Measurements from ENCODE around the gene ZFAND3. TPM values are rescaled to one million over a fixed set of nuclear protein-coding genes. Genes with fewer than 3 reads are reported as not detected.

ZFAND3 gene
- total and polyA plus RNA-seq, 8 donors: 19.8 to 164 (median 37.3) TPM

- H3K4me3 ChIP-seq: no peak overlapping the region
- TF ChIP-seq EP300 (IDR thresholded peaks at IDR 0.05) (no peak), CTCF (IDR thresholded peaks at IDR 0.05) (no peak), POLR2A (IDR thresholded peaks at IDR 0.05) (no peak), POLR2AphosphoS5 (IDR thresholded peaks at IDR 0.05) (no peak)
- peaks cover 0 to 6% (median 2%) of the 10 kb centered on the region in 4 donors for H3K36me3 ChIP-seq
- no peaks in the 10 kb centered on the region for H3K9me3 ChIP-seq
- H3K4me1 ChIP-seq: no peaks in the 10 kb centered on the region
- 94 to 97% (median 94%) methylated on average over 20 of the region's 20 CpGs for WGBS, 5 donors
- no peak overlapping the region for H3K27ac ChIP-seq
- intact Hi-C loops (cut with DNase I; ENCODE audit: low total_unique reads): no loop called here
- H3K27me3 ChIP-seq: no peaks in the 10 kb centered on the region
- peak in 1 of 2 donors; percentile 4 for DNase-seq
These were observed 368.5 kb downstream of the ZFAND3 start for GRCh38 chr6:38187811-38188590.

- WGBS, 5 donors: 95 to 97% (median 96%) methylated on average over 13 to 14 of the region's 14 CpGs
- no peaks in the 10 kb centered on the region for H3K27me3 ChIP-seq
- intact Hi-C loops (cut with DNase I; ENCODE audit: low total_unique reads): no loop called here
- no peak for DNase-seq
- H3K27ac ChIP-seq: no peak overlapping the region
- no peaks in the 10 kb centered on the region for H3K4me1 ChIP-seq
- no peak overlapping the region for H3K4me3 ChIP-seq
- H3K9me3 ChIP-seq: no peaks in the 10 kb centered on the region
- H3K36me3 ChIP-seq: peaks cover 0 to 4% (median 2%) of the 10 kb centered on the region in 4 donors
- TF ChIP-seq EP300 (IDR thresholded peaks at IDR 0.05): no peak
- no peak for TF ChIP-seq POLR2AphosphoS5 (IDR thresholded peaks at IDR 0.05)
These were observed 369.3 kb downstream of the ZFAND3 start for GRCh38 chr6:38188677-38189335.

- Histone ChIP-seq H3K27ac (no peak overlapping the region), H3K36me3 (no peaks in the 10 kb centered on the region), H3K27me3 (no peaks in the 10 kb centered on the region), H3K9me3 (no peaks in the 10 kb centered on the region), H3K4me1 (no peaks in the 10 kb centered on the region), H3K4me3 (no peak overlapping the region)
- TF ChIP-seq CTCF (IDR thresholded peaks at IDR 0.05) (no peak), POLR2AphosphoS5 (IDR thresholded peaks at IDR 0.05) (no peak), EP300 (IDR thresholded peaks at IDR 0.05) (no peak), POLR2A (IDR thresholded peaks at IDR 0.05) (no peak)
- intact Hi-C loops (cut with DNase I; ENCODE audit: low total_unique reads): no loop called here
- no peak for DNase-seq
- WGBS, 5 donors: 85 to 92% (median 90%) methylated on average over 6 to 9 of the region's 9 CpGs
These were observed 371.9 kb downstream of the ZFAND3 start for GRCh38 chr6:38191418-38191817.

- 81 to 92% (median 90%) methylated on average over 9 of the region's 9 CpGs for WGBS, 5 donors
- Histone ChIP-seq H3K4me3 (no peak overlapping the region), H3K9me3 (no peaks in the 10 kb centered on the region), H3K36me3 (no peaks in the 10 kb centered on the region), H3K4me1 (no peaks in the 10 kb centered on the region), H3K27me3 (no peaks in the 10 kb centered on the region), H3K27ac (no peak overlapping the region)
- intact Hi-C loops (cut with DNase I; ENCODE audit: low total_unique reads): no loop called here
- TF ChIP-seq CTCF (IDR thresholded peaks at IDR 0.05) (no peak), EP300 (IDR thresholded peaks at IDR 0.05) (no peak), POLR2AphosphoS5 (IDR thresholded peaks at IDR 0.05) (no peak), POLR2A (IDR thresholded peaks at IDR 0.05) (no peak)
- DNase-seq: no peak
These were observed 372.5 kb downstream of the ZFAND3 start for GRCh38 chr6:38192011-38192410.

All from stomach (tissue), 9 donors.